OCI-LY7 (cell line): Measurements from ENCODE around the gene NOLC1. TPM values are rescaled to one million over a fixed set of nuclear protein-coding genes. Genes with fewer than 3 reads are reported as not detected.
A peak's percentile ranks its signal among the peaks of the same experiment; 100 is the strongest.

Source experiments
- BruUV-seq: library from RNA; stranded (reverse); fragments of 400-500 nt; replicated peaks from 2 replicates; lab custom pipeline; 2021; lab: Mats Ljungman, UMichigan
- CTCF ChIA-PET: fragments of 300-600 bp; sonication (Branson Sonifier 250); formaldehyde crosslinking; loops from one replicate; lab custom pipeline; 2022; ENCODE audit warnings: antibody characterized with exemption; ENCODE audit not compliant: unreplicated experiment; lab: Charles Lee
- POLR2A ChIA-PET: fragments of 300-600 bp; sonication (Branson Sonifier 250); formaldehyde crosslinking; loops from one replicate; lab custom pipeline; 2022; ENCODE audit warnings: antibody characterized with exemption; lab: Charles Lee
- DNase-seq: peaks from one replicate; pipeline ENCODE4 v3.0.0-alpha.2; 2015; ENCODE audit warnings: low spot score
- H2AFZ ChIP-seq: fragments of 200-600 bp; sonication (generic), shearing (Covaris generic); 2 replicates; pipeline ENCODE4 v1.6.1; 2014; ENCODE audit warnings: mild to moderate bottlenecking, antibody characterized with exemption, low read length, moderate library complexity
- H3K27ac ChIP-seq: fragments of 200-600 bp; sonication (generic); 2 replicates; pipeline ENCODE4 v1.5.1; 2014; ENCODE audit warnings: mixed run types, low read depth, mild to moderate bottlenecking, moderate library complexity, low read length, inconsistent platforms; ENCODE audit not compliant: poor library complexity, severe bottlenecking
- H3K36me3 ChIP-seq: fragments of 200-600 bp; sonication (generic); 2 replicates; pipeline ENCODE4 v1.6.1; 2014; ENCODE audit warnings: mild to moderate bottlenecking, antibody characterized with exemption, low read length, moderate library complexity, mixed read lengths; ENCODE audit not compliant: insufficient read depth
- H3K4me1 ChIP-seq: fragments of 200-600 bp; sonication (generic); 2 replicates; pipeline ENCODE4 v1.5.1; 2014; ENCODE audit warnings: mild to moderate bottlenecking, low read length; ENCODE audit not compliant: insufficient read depth, poor library complexity, severe bottlenecking
- H3K4me2 ChIP-seq: fragments of 200-600 bp; sonication (generic); 2 replicates; pipeline ENCODE4 v1.6.1; 2014; ENCODE audit warnings: mild to moderate bottlenecking, low read length
- H3K4me3 ChIP-seq: fragments of 200-600 bp; sonication (generic); 2 replicates; pipeline ENCODE4 v1.5.1; 2014; ENCODE audit warnings: mild to moderate bottlenecking, low read depth, low read length; ENCODE audit not compliant: poor library complexity, severe bottlenecking
- H3K79me2 ChIP-seq: fragments of 200-600 bp; sonication (generic); 2 replicates; pipeline ENCODE4 v1.6.1; 2016; ENCODE audit warnings: low read depth, mild to moderate bottlenecking, low read length, moderate library complexity, mixed read lengths; ENCODE audit not compliant: insufficient read depth
- H3K9me2 ChIP-seq: fragments of 200-600 bp; sonication (generic); 2 replicates; pipeline ENCODE4 v1.6.1; 2016; ENCODE audit warnings: mild to moderate bottlenecking, low read length, mixed read lengths; ENCODE audit not compliant: insufficient read depth
- H3K9me3 ChIP-seq: fragments of 200-600 bp; sonication (generic); 2 replicates; pipeline ENCODE4 v1.6.1; 2014; ENCODE audit warnings: mild to moderate bottlenecking, mixed run types, low read length, mixed read lengths
- H4K20me1 ChIP-seq: fragments of 200-600 bp; sonication (generic); 2 replicates; pipeline ENCODE4 v1.6.1; 2014; ENCODE audit warnings: mild to moderate bottlenecking, antibody characterized with exemption, low read length, moderate library complexity, mixed read lengths; ENCODE audit not compliant: insufficient read depth
- EZH2phosphoT487 ChIP-seq: fragments of 200-600 bp; sonication (generic); IDR thresholded peaks from 2 replicates; pipeline ENCODE4 v1.6.1; 2018; ENCODE audit warnings: low read depth, borderline replicate concordance, mild to moderate bottlenecking, mixed run types, antibody characterized with exemption, low read length, moderate library complexity, mixed read lengths
- intact Hi-C: fragments of 100-400 bp; cut with micrococcal nuclease; formaldehyde crosslinking; loops from one replicate; pipeline ENCODE4 v1.10.0; 2022; ENCODE audit not compliant: unreplicated experiment
- total RNA-seq, 2 experiments: library from RNA; depleted of rRNA in 1 of 2; stranded (reverse); fragments of >200 nt in 1 of 2; shearing (Covaris generic) in 1 of 2; gene quantifications; 2 replicates each; pipeline ENCODE4 v1.2.3, GENCODE V29; 2014 to 2022
- TF ChIP-seq, protein P1 (sequence below): fragments of 200-600 bp; sonication (generic); conservative IDR thresholded peaks from 2 replicates; pipeline ENCODE4 v1.5.1; 2014; ENCODE audit warnings: mild to moderate bottlenecking, antibody characterized with exemption, low read length, moderate library complexity, mixed read lengths

The NOLC1 gene
- total RNA-seq, 2 experiments from 2014 or later: 93.5 to 152 TPM

- Histone ChIP-seq H3K27ac (no peak overlapping the region), H4K20me1 (no peaks in the 10 kb centered on the region; the same call in 1 of the 2 replicates), H3K9me3 (no peaks in the 10 kb centered on the region), H3K9me2 (no peaks in the 10 kb centered on the region), H3K79me2 (peaks cover 7% of the 10 kb centered on the region; the same call in 1 of the 2 replicates), H2AFZ (no peak overlapping the region), H3K4me3 (no peak overlapping the region), H3K4me2 (no peak overlapping the region), H3K4me1 (no peaks in the 10 kb centered on the region), H3K36me3 (peaks cover 74% of the 10 kb centered on the region)
- TF ChIP-seq, protein P1, sequence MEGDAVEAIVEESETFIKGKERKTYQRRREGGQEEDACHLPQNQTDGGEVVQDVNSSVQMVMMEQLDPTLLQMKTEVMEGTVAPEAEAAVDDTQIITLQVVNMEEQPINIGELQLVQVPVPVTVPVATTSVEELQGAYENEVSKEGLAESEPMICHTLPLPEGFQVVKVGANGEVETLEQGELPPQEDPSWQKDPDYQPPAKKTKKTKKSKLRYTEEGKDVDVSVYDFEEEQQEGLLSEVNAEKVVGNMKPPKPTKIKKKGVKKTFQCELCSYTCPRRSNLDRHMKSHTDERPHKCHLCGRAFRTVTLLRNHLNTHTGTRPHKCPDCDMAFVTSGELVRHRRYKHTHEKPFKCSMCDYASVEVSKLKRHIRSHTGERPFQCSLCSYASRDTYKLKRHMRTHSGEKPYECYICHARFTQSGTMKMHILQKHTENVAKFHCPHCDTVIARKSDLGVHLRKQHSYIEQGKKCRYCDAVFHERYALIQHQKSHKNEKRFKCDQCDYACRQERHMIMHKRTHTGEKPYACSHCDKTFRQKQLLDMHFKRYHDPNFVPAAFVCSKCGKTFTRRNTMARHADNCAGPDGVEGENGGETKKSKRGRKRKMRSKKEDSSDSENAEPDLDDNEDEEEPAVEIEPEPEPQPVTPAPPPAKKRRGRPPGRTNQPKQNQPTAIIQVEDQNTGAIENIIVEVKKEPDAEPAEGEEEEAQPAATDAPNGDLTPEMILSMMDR: no peak
- TF ChIP-seq EZH2phosphoT487: no peak
- ChIA-PET CTCF (no interaction called here), POLR2A (no interaction called here)
- no peak for DNase-seq
- TSS peak; percentile 67 for BruUV-seq
- intact Hi-C loops: no loop called here
These were observed 11.3 kb downstream of the NOLC1 start for GRCh38 chr10:102163342-102163989.

DNA sequence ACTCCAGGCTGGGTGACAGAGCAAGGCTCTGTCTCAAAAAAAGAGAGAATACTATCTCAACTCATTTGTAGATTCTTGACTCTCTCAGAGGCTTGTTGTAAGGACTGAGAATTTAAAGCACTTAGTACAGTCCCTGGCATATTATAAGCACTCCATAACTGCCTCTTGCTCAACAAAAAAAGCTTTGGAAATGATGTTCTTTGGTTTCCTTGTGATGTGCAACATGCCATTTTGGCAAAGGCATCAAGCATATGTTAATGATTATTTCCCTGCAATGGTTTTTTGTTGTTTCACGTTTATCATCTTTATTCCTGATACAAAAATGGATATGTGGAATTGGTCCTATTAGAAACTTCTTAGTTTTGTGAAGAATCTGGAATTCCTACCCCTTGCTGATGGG is 15.7 kb downstream of the NOLC1 start:
- H3K4me3 ChIP-seq: no peak overlapping the region
- BruUV-seq: no TSS peak
- peaks cover 34% of the 10 kb centered on the region for H3K36me3 ChIP-seq
- peaks cover 3% of the 10 kb centered on the region for H3K4me1 ChIP-seq
- H3K9me2 ChIP-seq: no peaks in the 10 kb centered on the region
- H3K27ac ChIP-seq: no peak overlapping the region
- no peaks in the 10 kb centered on the region for H3K9me3 ChIP-seq
- no peaks in the 10 kb centered on the region; the same call in 1 of the 2 replicates for H4K20me1 ChIP-seq
- no peaks in the 10 kb centered on the region for H3K79me2 ChIP-seq
- POLR2A ChIA-PET: interaction anchor here (1.5 kb wide), 1 partner anchor 40 kb away, joined by 3 read pairs; no protein-coding TSS in a partner anchor
- TF ChIP-seq EZH2phosphoT487: no peak
- TF ChIP-seq, protein P1: no peak
- no peak for DNase-seq
- CTCF ChIA-PET: no interaction called here
- no peak overlapping the region for H3K4me2 ChIP-seq
- intact Hi-C loops: loop anchor here (5.0 kb wide), 2 partner anchors 184 to 229 kb away; partner anchors contain the start of gene NFKB2
- no peak overlapping the region for H2AFZ ChIP-seq

- Histone ChIP-seq H3K9me3 (no peaks in the 10 kb centered on the region), H2AFZ (no peak overlapping the region), H3K36me3 (peaks cover 15% of the 10 kb centered on the region), H3K27ac (no peak overlapping the region), H3K4me2 (no peak overlapping the region), H3K79me2 (no peaks in the 10 kb centered on the region), H3K9me2 (no peaks in the 10 kb centered on the region), H3K4me3 (no peak overlapping the region), H4K20me1 (no peaks in the 10 kb centered on the region), H3K4me1 (peaks cover 3% of the 10 kb centered on the region)
- no TSS peak for BruUV-seq
- ChIA-PET CTCF (interaction anchor here (0.5 to 0.6 kb wide), 2 partner anchors 252 to 261 kb away, joined by 3 read pairs; no protein-coding TSS in a partner anchor), POLR2A (no interaction called here)
- intact Hi-C loops: no loop called here
- DNase-seq: no peak
- TF ChIP-seq, protein P1: no peak
- TF ChIP-seq EZH2phosphoT487: no peak
These were observed 18.4 kb downstream of the NOLC1 start for GRCh38 chr10:102170602-102171001.
